MM.1S (cell line): ENCODE data around the gene CD276.

Experiments used
- CTCF ChIP-seq: fragments of 300-600 bp; sonication (generic); IDR thresholded peaks from 2 replicates; pipeline ENCODE4 v1.5.1; 2016; ENCODE audit warnings: antibody characterized with exemption, low read length, mixed read lengths
- EZH2 ChIP-seq: fragments of 300-600 bp; sonication (generic); optimal IDR thresholded peaks from 2 replicates; pipeline ENCODE3; 2017; ENCODE audit warnings: low read depth, mild to moderate bottlenecking, antibody characterized with exemption, low read length, mixed read lengths

- TF ChIP-seq CTCF (no peak), EZH2 (no peak)
Observed at GRCh38 chr15:73756390-73756789, 72.2 kb downstream of the CD276 start.
